ENCODE data around the gene APPL2.
A peak's percentile ranks its signal among the peaks of the same experiment; 100 is the strongest.

APPL2 gene

GRCh38 chr12:105204916-105205315 lies 31.1 kb downstream of the APPL2 start:
- no peak for TF ChIP-seq CTCF (IDR thresholded peaks at IDR 0.05; ENCODE audit: low read depth, low read length)
- peak; percentile 55 to 91 for DNase-seq (ENCODE audit: low read depth in 2 of 2)

GRCh38 chr12:105204127-105204526 lies 31.8 kb downstream of the APPL2 start:
- no peak for DNase-seq (ENCODE audit: low read depth in 2 of 2)
- H3K4me3 ChIP-seq (replicated peaks in 1 of 2; ENCODE audit: low read depth in 2 of 2, low read length in 2 of 2) = no peak overlapping the region
- no peak for TF ChIP-seq CTCF (IDR thresholded peaks at IDR 0.05; ENCODE audit: low read depth, low read length)

More at GRCh38 chr12:105204916-105205315, 31.1 kb downstream of the APPL2 start:
- no peak overlapping the region for H3K4me3 ChIP-seq (replicated peaks in 1 of 2; ENCODE audit: low read depth in 2 of 2, low read length in 2 of 2)

- TF ChIP-seq CTCF (IDR thresholded peaks at IDR 0.05; ENCODE audit: low read depth, low read length) = no peak
Observed at GRCh38 chr12:105202202-105202601, 33.8 kb downstream of the APPL2 start.

GRCh38 chr12:105201299-105201698 lies 34.7 kb downstream of the APPL2 start:
- TF ChIP-seq CTCF (IDR thresholded peaks at IDR 0.05; ENCODE audit: low read depth, low read length) = no peak
- H3K4me3 ChIP-seq (replicated peaks in 1 of 2; ENCODE audit: low read depth in 2 of 2, low read length in 2 of 2) = no peak overlapping the region
- DNase-seq (ENCODE audit: low read depth in 2 of 2) = peak in 1 of 2 donors; percentile 30

More at GRCh38 chr12:105202202-105202601, 33.8 kb downstream of the APPL2 start:
- no peak for DNase-seq (ENCODE audit: low read depth in 2 of 2)
- H3K4me3 ChIP-seq (replicated peaks in 1 of 2; ENCODE audit: low read depth in 2 of 2, low read length in 2 of 2) = no peak overlapping the region

- H3K4me3 ChIP-seq (replicated peaks in 1 of 2; ENCODE audit: low read depth in 2 of 2, low read length in 2 of 2) = no peak overlapping the region
- DNase-seq (ENCODE audit: low read depth in 2 of 2) = no peak
- TF ChIP-seq CTCF (IDR thresholded peaks at IDR 0.05; ENCODE audit: low read depth, low read length) = no peak
Observed at GRCh38 chr12:105200385-105200784, 35.6 kb downstream of the APPL2 start.

GRCh38 chr12:105198961-105199360 lies 37.0 kb downstream of the APPL2 start:
- TF ChIP-seq CTCF (IDR thresholded peaks at IDR 0.05; ENCODE audit: low read depth, low read length) = no peak
- no peak for DNase-seq (ENCODE audit: low read depth in 2 of 2)

GRCh38 chr12:105196090-105196489 lies 39.9 kb downstream of the APPL2 start:
- H3K4me3 ChIP-seq (replicated peaks in 1 of 2; ENCODE audit: low read depth in 2 of 2, low read length in 2 of 2) = no peak overlapping the region
- TF ChIP-seq CTCF (IDR thresholded peaks at IDR 0.05; ENCODE audit: low read depth, low read length) = no peak
- DNase-seq (ENCODE audit: low read depth in 2 of 2) = no peak

More at GRCh38 chr12:105198961-105199360, 37.0 kb downstream of the APPL2 start:
- H3K4me3 ChIP-seq (replicated peaks in 1 of 2; ENCODE audit: low read depth in 2 of 2, low read length in 2 of 2) = no peak overlapping the region
